Activated CD4-positive, alpha-beta T cell treated with anti-CD3 and anti-CD28 coated beads, Interleukin-2, amount 10 ng/mL, durations not matched to agents 7 days and 5 days (primary cell): Measurements from ENCODE around the gene PIK3R5. TPM values are rescaled to one million over a fixed set of nuclear protein-coding genes. Genes with fewer than 3 reads are reported as not detected.

Source experiments
- CTCF ChIA-PET: fragments of 350-600 bp; sonication (Branson Sonifier 250); formaldehyde crosslinking; loops from one replicate; lab custom pipeline; 2021; ENCODE audit warnings: antibody characterized with exemption; lab: Charles Lee
- POLR2A ChIA-PET: fragments of 350-600 bp; sonication (Branson Sonifier 250); formaldehyde crosslinking; loops from one replicate; lab custom pipeline; 2021; ENCODE audit warnings: antibody characterized with exemption; lab: Charles Lee
- DNase-seq: peaks from one replicate; pipeline ENCODE4 v3.0.0-alpha.2; 2020
- H3K27ac Mint-ChIP-seq: one replicate; pipeline ENCODE4 v1.8.0; 2021; ENCODE audit warnings: mild to moderate bottlenecking, moderate library complexity, mixed read lengths
- H3K27me3 Mint-ChIP-seq: one replicate; pipeline ENCODE4 v1.8.0; 2021; ENCODE audit warnings: mixed read lengths
- H3K36me3 Mint-ChIP-seq: one replicate; pipeline ENCODE4 v1.8.0; 2021; ENCODE audit warnings: low read depth, mixed read lengths
- H3K4me1 Mint-ChIP-seq: one replicate; pipeline ENCODE4 v1.8.0; 2021; ENCODE audit warnings: mixed read lengths
- H3K4me3 Mint-ChIP-seq: one replicate; pipeline ENCODE4 v1.8.0; 2021; ENCODE audit warnings: mild to moderate bottlenecking, moderate library complexity, mixed read lengths
- H3K9me3 Mint-ChIP-seq: one replicate; pipeline ENCODE4 v1.8.0; 2021; ENCODE audit warnings: mixed read lengths
- total RNA-seq, 2 experiments: library from RNA; stranded (reverse); gene quantifications; one replicate each; pipeline ENCODE4 v1.2.3, GENCODE V29; 2021

The PIK3R5 gene
- total RNA-seq, 2 experiments from 2014 or later, result 73.4 to 77.6 TPM

DNA sequence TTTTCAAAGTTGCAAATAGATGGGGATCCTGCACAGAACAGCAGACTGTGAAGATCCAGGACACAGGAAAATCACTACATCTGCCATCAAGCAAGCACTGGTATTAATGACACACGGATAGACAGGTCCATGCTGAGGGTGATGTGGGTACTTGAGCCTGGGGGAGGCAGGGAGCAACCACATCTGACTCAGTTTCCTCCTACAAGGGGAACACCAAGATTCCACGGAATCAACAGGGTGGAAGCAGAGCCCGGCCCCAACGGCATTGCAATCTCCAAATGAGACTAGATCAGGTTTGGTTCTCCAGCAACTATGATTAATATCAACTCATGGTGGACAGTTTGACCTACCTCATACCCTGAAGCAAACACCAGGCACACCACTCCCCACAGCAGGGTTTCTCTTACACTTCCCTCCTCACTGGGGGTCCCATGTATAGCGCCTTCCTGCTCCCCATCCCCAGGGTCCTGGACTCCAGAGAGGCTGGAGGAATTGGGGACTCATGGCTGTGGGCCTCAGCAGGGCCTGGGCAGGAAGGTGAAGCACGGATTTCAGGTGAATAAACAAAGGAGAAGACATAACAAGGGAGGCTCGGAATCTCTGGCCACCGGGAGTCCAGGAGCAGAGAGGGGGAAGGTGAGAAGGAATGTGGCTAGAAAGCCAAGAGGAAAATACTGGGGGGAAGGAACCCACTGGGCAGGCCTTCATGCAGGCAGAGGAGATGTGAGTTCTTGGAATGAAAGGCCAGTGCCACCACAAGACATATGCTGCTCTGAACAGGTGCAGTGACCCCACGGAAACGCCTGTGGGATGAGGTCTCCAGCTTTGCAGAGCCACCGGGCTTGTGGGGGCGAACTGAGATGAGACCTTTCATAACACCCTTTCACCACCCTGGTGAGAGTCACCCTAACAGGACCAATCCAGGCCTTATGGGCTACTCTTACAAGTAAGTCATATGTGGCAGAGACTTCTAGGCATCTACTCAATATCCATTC is 68.6 kb downstream of the PIK3R5 start:
- Mint-ChIP-seq H3K36me3 (peaks cover 81% of the 10 kb centered on the region), H3K27me3 (no peaks in the 10 kb centered on the region), H3K4me3 (no peak overlapping the region), H3K4me1 (peaks cover 90% of the 10 kb centered on the region), H3K9me3 (no peaks in the 10 kb centered on the region), H3K27ac (peak overlapping the region; percentile 78)
- no peak for DNase-seq
- ChIA-PET POLR2A (no interaction called here), CTCF (interaction anchor here (1.3 kb wide), 1 partner anchor 13 kb away, joined by 4 read pairs; no protein-coding TSS in a partner anchor)

DNA sequence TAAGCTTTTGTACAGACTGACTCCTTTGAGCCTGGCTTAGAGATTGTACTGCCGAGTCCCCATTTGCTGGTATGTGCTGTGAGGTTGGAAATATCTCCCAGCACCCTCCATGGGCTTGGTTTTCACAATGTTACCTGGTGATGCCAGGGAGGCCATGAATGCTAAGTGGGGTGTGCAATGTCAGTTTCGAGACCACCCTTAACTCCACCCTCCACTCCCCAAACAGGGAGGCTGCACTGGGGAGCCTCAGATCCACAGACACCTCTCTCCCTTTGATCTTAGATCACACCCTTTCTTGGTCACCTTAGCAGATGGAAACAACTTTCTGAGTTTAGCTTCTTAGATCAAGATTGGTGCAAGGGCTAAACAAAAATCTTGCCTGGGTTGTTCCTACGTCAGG is 69.4 kb downstream of the PIK3R5 start:
- peak overlapping the region; percentile 78 for H3K27ac Mint-ChIP-seq
- CTCF ChIA-PET, result interaction anchor here (0.9 to 2.2 kb wide), 7 partner anchors 11 to 679 kb away, joined by 3 to 7 read pairs (median 3); partner anchors contain the start of gene STX8
- H3K4me3 Mint-ChIP-seq, result no peak overlapping the region
- no peaks in the 10 kb centered on the region for H3K9me3 Mint-ChIP-seq
- DNase-seq, result no peak
- no peaks in the 10 kb centered on the region for H3K27me3 Mint-ChIP-seq
- H3K36me3 Mint-ChIP-seq, result peaks cover 79% of the 10 kb centered on the region
- POLR2A ChIA-PET, result no interaction called here
- peaks cover 82% of the 10 kb centered on the region for H3K4me1 Mint-ChIP-seq

DNA sequence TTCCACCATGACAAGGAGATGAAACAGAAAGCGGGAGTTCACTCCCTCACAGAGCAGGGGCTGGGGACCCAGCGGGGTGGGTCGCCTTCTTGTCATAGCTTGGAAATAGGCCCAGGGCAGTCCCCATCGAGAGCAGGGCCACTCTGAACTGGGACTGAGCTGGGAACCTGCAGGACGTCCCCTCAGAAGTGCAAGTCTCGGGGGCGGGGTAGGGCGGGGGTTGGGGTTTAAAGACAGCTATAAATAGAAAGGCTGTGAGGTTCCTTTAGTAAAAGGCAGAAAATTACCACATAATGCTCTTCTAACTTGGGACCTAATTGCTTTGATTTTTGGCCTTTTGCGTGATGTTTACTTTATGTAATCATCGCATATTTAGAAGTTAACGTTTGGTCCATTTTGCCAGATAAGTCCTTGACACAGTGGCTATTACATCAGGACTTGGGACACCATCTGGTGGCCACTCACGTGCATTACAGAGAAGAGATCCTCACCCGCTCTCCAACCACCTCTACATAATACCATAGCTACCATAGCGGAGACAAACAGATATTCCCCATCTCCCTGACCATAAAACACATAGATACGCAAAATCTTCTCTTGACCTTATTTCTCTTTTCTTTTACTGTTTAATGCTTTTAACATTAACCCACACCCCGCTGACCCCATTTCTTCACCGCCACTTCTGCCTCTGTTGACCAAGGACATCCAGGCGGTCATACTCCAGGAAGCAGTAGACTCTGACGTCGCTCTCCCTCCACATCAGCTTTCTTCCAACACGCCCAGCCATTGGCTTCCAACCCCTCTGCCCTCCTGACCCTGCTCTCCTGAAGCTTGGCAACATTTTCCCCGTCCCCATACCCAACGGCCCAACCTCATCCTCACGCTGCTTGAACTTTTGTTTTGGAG is 70.6 kb downstream of the PIK3R5 start:
- DNase-seq, result peak; percentile 66
- H3K27me3 Mint-ChIP-seq, result no peaks in the 10 kb centered on the region
- ChIA-PET POLR2A (no interaction called here), CTCF (interaction anchor here (0.6 to 2.2 kb wide), 11 partner anchors 12 to 680 kb away, joined by 3 to 7 read pairs (median 3); partner anchors contain the start of gene STX8)
- no peaks in the 10 kb centered on the region for H3K9me3 Mint-ChIP-seq
- H3K4me3 Mint-ChIP-seq, result no peak overlapping the region
- peaks cover 69% of the 10 kb centered on the region for H3K36me3 Mint-ChIP-seq
- peaks cover 71% of the 10 kb centered on the region for H3K4me1 Mint-ChIP-seq
- peak overlapping the region; percentile 43 for H3K27ac Mint-ChIP-seq

DNA sequence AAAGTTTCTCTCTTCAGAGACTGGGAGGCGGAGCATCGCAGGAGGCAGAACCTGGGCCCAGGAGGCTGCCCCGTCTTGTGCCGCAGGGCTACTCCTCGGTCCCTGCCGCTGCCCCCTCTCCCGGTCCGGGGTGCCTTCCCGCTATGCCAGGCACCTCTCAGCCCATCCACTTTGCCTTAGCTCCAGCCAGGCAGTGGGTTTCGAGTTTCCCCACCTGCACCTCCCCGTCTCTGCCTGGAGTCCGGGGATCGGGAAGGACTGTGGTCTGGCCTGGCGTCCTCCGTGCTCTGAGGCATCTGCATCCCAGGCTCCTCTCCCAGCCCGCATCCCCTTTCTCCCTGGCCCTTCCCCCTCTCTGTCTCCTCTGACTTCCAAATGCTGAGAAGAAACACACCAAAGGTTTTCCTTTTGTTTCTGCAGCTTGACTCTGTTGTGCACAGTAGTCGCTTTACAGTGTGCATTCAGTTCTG is 71.3 kb downstream of the PIK3R5 start:
- no peak overlapping the region for H3K4me3 Mint-ChIP-seq

DNA sequence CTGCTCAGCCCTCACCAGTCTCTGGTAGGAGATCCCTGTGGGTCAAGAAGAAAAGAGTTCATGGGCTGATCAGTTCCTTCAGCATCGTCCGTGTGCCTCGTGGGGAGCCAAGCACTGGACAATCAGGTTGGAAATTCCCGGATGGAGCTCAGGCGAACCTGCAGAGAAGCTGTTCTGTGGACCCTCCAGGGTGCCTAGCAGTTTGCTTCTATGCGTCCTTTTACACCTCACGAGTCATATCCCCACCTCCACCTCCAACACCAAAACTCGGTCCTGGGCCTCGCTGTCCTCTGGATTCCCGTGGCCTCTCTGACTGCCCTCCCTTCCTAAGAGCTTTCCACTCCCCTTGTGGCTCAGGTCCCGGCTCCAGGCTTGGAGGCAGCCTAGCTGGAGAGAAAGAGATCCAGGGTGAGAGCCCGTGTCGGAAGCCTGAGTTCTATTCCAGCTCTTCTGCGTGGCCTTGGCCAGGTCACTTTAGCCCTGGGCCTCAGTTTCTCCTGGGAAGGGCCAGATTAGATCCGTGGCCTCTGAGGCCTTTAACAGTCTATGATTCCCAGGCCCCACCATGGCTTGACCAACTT is 71.8 kb downstream of the PIK3R5 start:
- H3K9me3 Mint-ChIP-seq, result no peaks in the 10 kb centered on the region
- H3K27ac Mint-ChIP-seq, result no peak overlapping the region
- H3K27me3 Mint-ChIP-seq, result no peaks in the 10 kb centered on the region
- ChIA-PET POLR2A (interaction anchor here (0.6 kb wide), 1 partner anchor 69 kb away, joined by 3 read pairs; no protein-coding TSS in a partner anchor), CTCF (interaction anchor here (0.6 to 1.2 kb wide), 2 partner anchors 48 to 833 kb away, joined by 3 read pairs; no protein-coding TSS in a partner anchor)
- H3K4me3 Mint-ChIP-seq, result no peak overlapping the region
- no peak for DNase-seq
- H3K36me3 Mint-ChIP-seq, result peaks cover 71% of the 10 kb centered on the region
- H3K4me1 Mint-ChIP-seq, result peaks cover 61% of the 10 kb centered on the region

More for the DNA sequence above, 71.3 kb downstream of the PIK3R5 start:
- Mint-ChIP-seq H3K9me3 (no peaks in the 10 kb centered on the region), H3K4me1 (peaks cover 67% of the 10 kb centered on the region), H3K27ac (peak overlapping the region; percentile 43), H3K36me3 (peaks cover 70% of the 10 kb centered on the region), H3K27me3 (no peaks in the 10 kb centered on the region)
- ChIA-PET POLR2A (interaction anchor here (0.6 kb wide), 1 partner anchor 69 kb away, joined by 3 read pairs; no protein-coding TSS in a partner anchor), CTCF (interaction anchor here (1.2 to 2.2 kb wide), 4 partner anchors 13 to 511 kb away, joined by 3 to 7 read pairs (median 4); no protein-coding TSS in a partner anchor)
- no peak for DNase-seq

DNA sequence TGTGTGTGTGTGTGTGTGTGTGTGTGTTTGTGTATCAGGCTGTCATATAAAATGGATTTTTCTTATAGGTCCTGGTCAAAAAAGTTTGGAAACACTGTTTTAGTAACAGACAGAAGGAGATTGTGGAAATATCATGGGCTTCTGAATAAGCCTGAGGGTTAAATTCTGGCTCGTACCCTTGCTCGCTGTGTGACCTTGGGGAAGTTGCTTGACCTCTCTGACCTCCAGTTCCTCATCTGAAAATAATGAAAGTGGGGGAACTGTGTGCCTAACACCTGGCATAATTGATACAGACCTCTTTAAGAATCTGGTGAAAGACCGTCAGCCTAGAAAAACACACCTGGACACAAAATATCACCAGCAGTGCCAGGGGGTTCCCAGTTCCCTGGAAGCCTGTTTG is 72.4 kb downstream of the PIK3R5 start:
- POLR2A ChIA-PET, result no interaction called here
- Mint-ChIP-seq H3K4me3 (no peak overlapping the region), H3K36me3 (peaks cover 66% of the 10 kb centered on the region), H3K27me3 (no peaks in the 10 kb centered on the region), H3K27ac (no peak overlapping the region), H3K9me3 (no peaks in the 10 kb centered on the region), H3K4me1 (peaks cover 55% of the 10 kb centered on the region)
- CTCF ChIA-PET, result no interaction called here
- DNase-seq, result no peak

DNA sequence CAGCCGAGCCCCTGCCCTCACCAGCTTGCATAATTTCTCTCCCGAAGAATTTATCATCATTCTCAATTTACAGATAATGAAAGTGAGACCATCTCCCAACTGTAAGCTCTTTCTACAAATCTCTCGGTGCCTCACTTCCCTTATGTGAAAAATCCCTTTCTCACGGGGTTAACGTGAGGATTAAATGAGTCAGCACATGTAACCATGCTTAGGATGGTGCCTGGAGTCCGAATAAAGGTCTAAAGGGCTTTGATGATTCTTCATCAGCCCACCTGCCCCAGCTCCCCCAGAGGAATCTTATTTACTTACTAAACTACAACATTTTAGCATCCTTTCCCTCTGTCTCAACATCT is 73.2 kb downstream of the PIK3R5 start:
- POLR2A ChIA-PET, result interaction anchor here (0.6 to 0.8 kb wide), 2 partner anchors 34 to 57 kb away, joined by 3 to 4 read pairs; no protein-coding TSS in a partner anchor

DNA sequence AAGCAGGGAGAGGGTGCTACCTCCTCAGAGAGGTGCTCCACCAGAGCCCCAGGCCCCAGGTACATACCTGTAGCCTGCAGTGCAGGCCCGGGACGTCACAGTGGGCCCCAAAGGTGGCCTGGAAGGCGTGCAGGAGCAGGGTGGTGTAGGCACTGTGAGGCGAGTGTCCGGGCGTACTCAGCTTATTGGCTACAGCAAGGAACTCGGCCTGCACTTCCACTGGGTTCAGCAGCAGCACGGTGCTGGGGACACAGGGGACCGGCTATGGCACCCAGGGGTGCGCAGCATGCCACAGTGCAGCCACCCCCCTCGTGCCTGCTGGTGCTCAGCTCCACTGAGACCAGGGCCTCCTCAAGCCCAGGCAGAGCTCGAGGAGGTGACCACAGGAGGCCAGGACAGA is 74.8 kb downstream of the PIK3R5 start:
- Mint-ChIP-seq H3K27ac (no peak overlapping the region), H3K27me3 (no peaks in the 10 kb centered on the region), H3K4me3 (no peak overlapping the region), H3K36me3 (peaks cover 62% of the 10 kb centered on the region), H3K4me1 (peaks cover 34% of the 10 kb centered on the region), H3K9me3 (no peaks in the 10 kb centered on the region)
- no peak for DNase-seq
- ChIA-PET CTCF (interaction anchor here (3.3 kb wide), 1 partner anchor 9 kb away, joined by 14 read pairs; no protein-coding TSS in a partner anchor), POLR2A (interaction anchor here (0.9 kb wide), 1 partner anchor 33 kb away, joined by 3 read pairs; no protein-coding TSS in a partner anchor)

More for the DNA sequence above, 73.2 kb downstream of the PIK3R5 start:
- peaks cover 63% of the 10 kb centered on the region for H3K36me3 Mint-ChIP-seq
- CTCF ChIA-PET, result interaction anchor here (3.3 kb wide), 1 partner anchor 8 kb away, joined by 14 read pairs; no protein-coding TSS in a partner anchor
- H3K4me1 Mint-ChIP-seq, result peaks cover 47% of the 10 kb centered on the region
- no peak for DNase-seq
- peak overlapping the region; percentile 33 for H3K27ac Mint-ChIP-seq
- H3K27me3 Mint-ChIP-seq, result no peaks in the 10 kb centered on the region
- H3K9me3 Mint-ChIP-seq, result no peaks in the 10 kb centered on the region
- H3K4me3 Mint-ChIP-seq, result no peak overlapping the region

DNA sequence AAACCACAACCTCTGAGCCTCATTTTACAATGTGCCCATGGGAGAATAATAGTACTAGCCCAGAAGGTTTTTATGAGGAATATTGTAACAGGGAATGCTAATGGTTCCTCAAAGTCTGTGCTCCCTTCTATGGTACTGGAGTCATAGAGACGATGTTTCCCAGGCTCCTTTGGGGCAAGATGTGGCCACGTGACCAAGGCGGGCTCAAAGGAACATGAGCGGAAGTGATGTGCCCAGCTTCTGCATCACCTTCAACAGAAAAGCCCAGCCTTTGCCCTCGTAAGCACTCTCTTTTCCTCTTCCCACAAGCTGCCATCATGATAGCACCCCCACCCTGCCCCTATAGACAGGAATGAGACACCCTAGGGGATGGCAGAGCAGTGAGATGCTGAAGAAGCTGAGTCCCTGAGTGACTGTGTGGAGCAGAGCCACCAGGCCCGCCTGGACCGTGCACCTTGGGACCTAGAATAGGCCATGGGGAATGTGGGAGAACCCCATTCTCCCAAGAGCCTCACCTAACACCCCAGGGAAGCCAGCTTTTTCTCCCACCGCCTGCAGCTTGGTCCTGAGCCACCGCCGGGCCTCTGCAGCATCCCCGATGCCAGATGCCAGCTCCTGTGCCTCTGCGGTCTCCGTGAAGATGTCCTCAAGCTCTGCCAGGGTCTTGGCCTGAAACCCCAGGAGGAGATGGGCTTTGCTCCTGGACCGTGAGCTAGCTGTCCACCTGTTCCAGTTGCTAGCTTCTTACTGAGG is 75.9 kb downstream of the PIK3R5 start:
- H3K27me3 Mint-ChIP-seq, result no peaks in the 10 kb centered on the region
- peaks cover 24% of the 10 kb centered on the region for H3K4me1 Mint-ChIP-seq
- no peak overlapping the region for H3K27ac Mint-ChIP-seq
- H3K36me3 Mint-ChIP-seq, result peaks cover 55% of the 10 kb centered on the region
- CTCF ChIA-PET, result interaction anchor here (1.1 to 3.3 kb wide), 3 partner anchors 10 to 95 kb away, joined by 3 to 14 read pairs (median 4); no protein-coding TSS in a partner anchor
- no peaks in the 10 kb centered on the region for H3K9me3 Mint-ChIP-seq
- H3K4me3 Mint-ChIP-seq, result no peak overlapping the region
- no peak for DNase-seq
- POLR2A ChIA-PET, result interaction anchor here (0.9 kb wide), 1 partner anchor 32 kb away, joined by 3 read pairs; no protein-coding TSS in a partner anchor

DNA sequence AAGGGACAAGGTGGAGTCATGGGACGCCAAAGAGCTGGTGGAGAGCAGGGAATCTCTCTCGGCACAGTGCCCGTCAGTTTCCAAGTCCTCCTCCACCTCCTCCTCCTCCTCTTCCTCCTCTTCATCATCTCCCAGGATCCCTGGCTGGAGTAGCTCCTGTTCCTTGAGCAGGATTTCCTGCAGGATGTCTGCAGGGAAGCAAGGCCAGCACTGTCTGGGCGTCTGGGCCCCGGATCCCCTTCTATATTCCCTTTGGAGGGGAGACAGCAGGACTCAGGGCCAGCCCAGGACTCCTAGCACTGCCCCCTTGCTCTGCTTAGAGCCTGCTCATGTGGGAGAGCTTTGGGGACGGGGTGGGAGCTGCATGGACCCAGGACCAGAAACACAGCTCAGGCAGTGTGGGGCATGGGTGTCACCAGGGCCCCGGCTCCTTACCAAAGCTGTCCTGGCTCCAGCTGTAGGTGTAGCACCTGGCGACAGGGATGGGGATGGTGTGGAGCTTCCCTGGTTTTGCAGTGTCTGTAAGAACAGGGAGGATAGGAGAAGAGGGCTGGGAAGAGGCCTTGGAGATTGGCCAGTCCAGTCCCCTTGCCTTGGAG is 76.7 kb downstream of the PIK3R5 start:
- H3K4me1 Mint-ChIP-seq, result peaks cover 20% of the 10 kb centered on the region
- no peak for DNase-seq
- ChIA-PET CTCF (interaction anchor here (1.3 kb wide), 1 partner anchor 20 kb away, joined by 3 read pairs; no protein-coding TSS in a partner anchor), POLR2A (no interaction called here)
- no peaks in the 10 kb centered on the region for H3K27me3 Mint-ChIP-seq
- H3K9me3 Mint-ChIP-seq, result no peaks in the 10 kb centered on the region
- no peak overlapping the region for H3K4me3 Mint-ChIP-seq
- H3K27ac Mint-ChIP-seq, result no peak overlapping the region
- peaks cover 56% of the 10 kb centered on the region for H3K36me3 Mint-ChIP-seq
